Stimulated activated naive CD8-positive, alpha-beta T cell treated with anti-CD3 and anti-CD28 coated beads, Interleukin-15, Interleukin-2, amounts not matched to agents 100 ng/mL and 50 ng/mL, for 24 hours (primary cell): Measurements from ENCODE around the gene MINPP1.

ENCODE experiments used
- H3K27ac Mint-ChIP-seq: one replicate; pipeline ENCODE4 v1.8.0; 2021; ENCODE audit warnings: mild to moderate bottlenecking, mixed read lengths
- H3K27me3 Mint-ChIP-seq: one replicate; pipeline ENCODE4 v1.8.0; 2021; ENCODE audit warnings: mixed read lengths
- H3K36me3 Mint-ChIP-seq: one replicate; pipeline ENCODE4 v1.8.0; 2021; ENCODE audit warnings: low read depth, mixed read lengths
- H3K4me1 Mint-ChIP-seq: one replicate; pipeline ENCODE4 v1.8.0; 2021; ENCODE audit warnings: low read depth, mixed read lengths
- H3K4me3 Mint-ChIP-seq: one replicate; pipeline ENCODE4 v1.8.0; 2021; ENCODE audit warnings: mild to moderate bottlenecking, mixed read lengths
- H3K9me3 Mint-ChIP-seq: one replicate; pipeline ENCODE4 v1.8.0; 2021; ENCODE audit warnings: mixed read lengths

Gene MINPP1

GRCh38 chr10:87506956-87507355 lies 2.3 kb downstream of the MINPP1 start:
- H3K27ac Mint-ChIP-seq: no peak overlapping the region

GRCh38 chr10:87507879-87508483 lies 3.3 kb downstream of the MINPP1 start:
- Mint-ChIP-seq H3K27ac (no peak overlapping the region), H3K4me1 (peaks cover 44% of the 10 kb centered on the region), H3K4me3 (peak overlapping the region; percentile 37), H3K9me3 (no peaks in the 10 kb centered on the region), H3K27me3 (no peaks in the 10 kb centered on the region), H3K36me3 (peaks cover 28% of the 10 kb centered on the region)

More at GRCh38 chr10:87506956-87507355, 2.3 kb downstream of the MINPP1 start:
- H3K4me3 Mint-ChIP-seq: peak overlapping the region; percentile 48
- peaks cover 44% of the 10 kb centered on the region for H3K4me1 Mint-ChIP-seq
- peaks cover 3% of the 10 kb centered on the region for H3K27me3 Mint-ChIP-seq
- no peaks in the 10 kb centered on the region for H3K9me3 Mint-ChIP-seq
- peaks cover 25% of the 10 kb centered on the region for H3K36me3 Mint-ChIP-seq

- no peak overlapping the region for H3K27ac Mint-ChIP-seq
- no peaks in the 10 kb centered on the region for H3K9me3 Mint-ChIP-seq
- peaks cover 37% of the 10 kb centered on the region for H3K4me1 Mint-ChIP-seq
- H3K36me3 Mint-ChIP-seq: peaks cover 35% of the 10 kb centered on the region
- no peak overlapping the region for H3K4me3 Mint-ChIP-seq
- no peaks in the 10 kb centered on the region for H3K27me3 Mint-ChIP-seq
These were observed 4.1 kb downstream of the MINPP1 start for GRCh38 chr10:87508837-87509236.

- Mint-ChIP-seq H3K27me3 (no peaks in the 10 kb centered on the region), H3K4me1 (peaks cover 31% of the 10 kb centered on the region), H3K4me3 (no peak overlapping the region), H3K36me3 (peaks cover 42% of the 10 kb centered on the region), H3K27ac (no peak overlapping the region), H3K9me3 (no peaks in the 10 kb centered on the region)
These were observed 5.3 kb downstream of the MINPP1 start for GRCh38 chr10:87510025-87510424.

GRCh38 chr10:87511526-87511925 lies 6.8 kb downstream of the MINPP1 start:
- Mint-ChIP-seq H3K36me3 (peaks cover 47% of the 10 kb centered on the region), H3K4me3 (no peak overlapping the region), H3K4me1 (peaks cover 22% of the 10 kb centered on the region), H3K9me3 (no peaks in the 10 kb centered on the region), H3K27ac (no peak overlapping the region), H3K27me3 (no peaks in the 10 kb centered on the region)

- Mint-ChIP-seq H3K9me3 (peaks cover 5% of the 10 kb centered on the region), H3K27ac (no peak overlapping the region), H3K27me3 (no peaks in the 10 kb centered on the region), H3K4me3 (no peak overlapping the region), H3K4me1 (no peaks in the 10 kb centered on the region), H3K36me3 (peaks cover 45% of the 10 kb centered on the region)
These were observed 14.2 kb downstream of the MINPP1 start for GRCh38 chr10:87518937-87519336.

- Mint-ChIP-seq H3K36me3 (peaks cover 42% of the 10 kb centered on the region), H3K27ac (no peak overlapping the region), H3K4me1 (no peaks in the 10 kb centered on the region), H3K27me3 (no peaks in the 10 kb centered on the region), H3K9me3 (peaks cover 5% of the 10 kb centered on the region), H3K4me3 (no peak overlapping the region)
These were observed 14.9 kb downstream of the MINPP1 start for GRCh38 chr10:87519582-87519981.

GRCh38 chr10:87523731-87524130 lies 19.0 kb downstream of the MINPP1 start:
- Mint-ChIP-seq H3K36me3 (peaks cover 61% of the 10 kb centered on the region), H3K4me1 (peaks cover under 1% of the 10 kb centered on the region), H3K4me3 (no peak overlapping the region), H3K27me3 (no peaks in the 10 kb centered on the region), H3K9me3 (peaks cover 6% of the 10 kb centered on the region), H3K27ac (no peak overlapping the region)

- H3K4me1 Mint-ChIP-seq: peaks cover 6% of the 10 kb centered on the region
- H3K4me3 Mint-ChIP-seq: no peak overlapping the region
- no peak overlapping the region for H3K27ac Mint-ChIP-seq
- H3K36me3 Mint-ChIP-seq: peaks cover 64% of the 10 kb centered on the region
- no peaks in the 10 kb centered on the region for H3K27me3 Mint-ChIP-seq
- peaks cover 6% of the 10 kb centered on the region for H3K9me3 Mint-ChIP-seq
These were observed 19.6 kb downstream of the MINPP1 start for GRCh38 chr10:87524296-87524695.

- H3K9me3 Mint-ChIP-seq: peaks cover 9% of the 10 kb centered on the region
- no peak overlapping the region for H3K27ac Mint-ChIP-seq
- H3K4me1 Mint-ChIP-seq: peaks cover 12% of the 10 kb centered on the region
- no peak overlapping the region for H3K4me3 Mint-ChIP-seq
- no peaks in the 10 kb centered on the region for H3K27me3 Mint-ChIP-seq
- H3K36me3 Mint-ChIP-seq: peaks cover 41% of the 10 kb centered on the region
These were observed 27.4 kb downstream of the MINPP1 start for GRCh38 chr10:87531908-87532622.

- peaks cover 9% of the 10 kb centered on the region for H3K9me3 Mint-ChIP-seq
These were observed 28.0 kb downstream of the MINPP1 start for GRCh38 chr10:87532696-87533095.

GRCh38 chr10:87534173-87534858 lies 29.6 kb downstream of the MINPP1 start:
- H3K36me3 Mint-ChIP-seq: peaks cover 28% of the 10 kb centered on the region
- H3K27ac Mint-ChIP-seq: no peak overlapping the region
- H3K4me1 Mint-ChIP-seq: peaks cover 18% of the 10 kb centered on the region
- peaks cover 4% of the 10 kb centered on the region for H3K9me3 Mint-ChIP-seq
- H3K4me3 Mint-ChIP-seq: no peak overlapping the region
- no peaks in the 10 kb centered on the region for H3K27me3 Mint-ChIP-seq

More at GRCh38 chr10:87532696-87533095, 28.0 kb downstream of the MINPP1 start:
- Mint-ChIP-seq H3K36me3 (peaks cover 35% of the 10 kb centered on the region), H3K27me3 (no peaks in the 10 kb centered on the region), H3K4me3 (no peak overlapping the region), H3K27ac (no peak overlapping the region), H3K4me1 (peaks cover 18% of the 10 kb centered on the region)

GRCh38 chr10:87538092-87539015 lies 33.7 kb downstream of the MINPP1 start:
- H3K4me3 Mint-ChIP-seq: no peak overlapping the region
- H3K27ac Mint-ChIP-seq: no peak overlapping the region
- H3K9me3 Mint-ChIP-seq: peaks cover 18% of the 10 kb centered on the region
- no peaks in the 10 kb centered on the region for H3K27me3 Mint-ChIP-seq
- peaks cover 44% of the 10 kb centered on the region for H3K36me3 Mint-ChIP-seq
- peaks cover 22% of the 10 kb centered on the region for H3K4me1 Mint-ChIP-seq

GRCh38 chr10:87541114-87541513 lies 36.4 kb downstream of the MINPP1 start:
- no peak overlapping the region for H3K4me3 Mint-ChIP-seq
- H3K27me3 Mint-ChIP-seq: no peaks in the 10 kb centered on the region
- peaks cover 30% of the 10 kb centered on the region for H3K4me1 Mint-ChIP-seq
- H3K36me3 Mint-ChIP-seq: peaks cover 38% of the 10 kb centered on the region
- peaks cover 18% of the 10 kb centered on the region for H3K9me3 Mint-ChIP-seq
- H3K27ac Mint-ChIP-seq: no peak overlapping the region
